Tongue (tissue), 2 donors: ENCODE results near the gene COL1A1. TPM values are rescaled to one million over a fixed set of nuclear protein-coding genes. Genes with fewer than 3 reads are reported as not detected.

Source experiments
- DNase-seq: peaks from one replicate; pipeline ENCODE4 v3.0.0-alpha.2; 2015
- total RNA-seq: library from RNA; depleted of rRNA; stranded (reverse); fragments of >200 nt; gene quantifications from one replicate; pipeline ENCODE4 v1.2.3, GENCODE V29; 2014

COL1A1 gene
- total RNA-seq, 1 donor from 2014 or later, result 3,144 TPM

GRCh38 chr17:50213026-50214022 is 11.9 kb upstream of the COL1A1 start:
- peak; percentile 61 for DNase-seq

GRCh38 chr17:50212121-50212843 is 10.9 kb upstream of the COL1A1 start:
- no peak for DNase-seq

GRCh38 chr17:50211249-50212120 is 10.1 kb upstream of the COL1A1 start:
- no peak for DNase-seq

GRCh38 chr17:50210240-50211225 is 9.1 kb upstream of the COL1A1 start:
- DNase-seq, result peak; percentile 87

GRCh38 chr17:50209472-50210239 is 8.2 kb upstream of the COL1A1 start:
- DNase-seq, result peak; percentile 96

- no peak for DNase-seq
Observed at GRCh38 chr17:50209133-50209471, 7.7 kb upstream of the COL1A1 start.

- no peak for DNase-seq
Observed at GRCh38 chr17:50208611-50209061, 7.2 kb upstream of the COL1A1 start.

- no peak for DNase-seq
Observed at GRCh38 chr17:50207792-50208567, 6.5 kb upstream of the COL1A1 start.

GRCh38 chr17:50207315-50207714 is 5.9 kb upstream of the COL1A1 start:
- no peak for DNase-seq

GRCh38 chr17:50206604-50207293 is 5.3 kb upstream of the COL1A1 start:
- peak; percentile 82 for DNase-seq

GRCh38 chr17:50205963-50206505 is 4.6 kb upstream of the COL1A1 start:
- no peak for DNase-seq

- no peak for DNase-seq
Observed at GRCh38 chr17:50205111-50205962, 3.9 kb upstream of the COL1A1 start.

- DNase-seq, result no peak
Observed at GRCh38 chr17:50204431-50204830, 3.0 kb upstream of the COL1A1 start.

- peak; percentile 85 for DNase-seq
Observed at GRCh38 chr17:50203604-50204345, 2.3 kb upstream of the COL1A1 start.

GRCh38 chr17:50203086-50203485 is 1.7 kb upstream of the COL1A1 start:
- DNase-seq, result no peak

- DNase-seq, result peak; percentile 97
Observed at GRCh38 chr17:50200457-50201275, 765 bp downstream of the COL1A1 start.
